Measurements from ENCODE around the gene FAM234B.

DNA sequence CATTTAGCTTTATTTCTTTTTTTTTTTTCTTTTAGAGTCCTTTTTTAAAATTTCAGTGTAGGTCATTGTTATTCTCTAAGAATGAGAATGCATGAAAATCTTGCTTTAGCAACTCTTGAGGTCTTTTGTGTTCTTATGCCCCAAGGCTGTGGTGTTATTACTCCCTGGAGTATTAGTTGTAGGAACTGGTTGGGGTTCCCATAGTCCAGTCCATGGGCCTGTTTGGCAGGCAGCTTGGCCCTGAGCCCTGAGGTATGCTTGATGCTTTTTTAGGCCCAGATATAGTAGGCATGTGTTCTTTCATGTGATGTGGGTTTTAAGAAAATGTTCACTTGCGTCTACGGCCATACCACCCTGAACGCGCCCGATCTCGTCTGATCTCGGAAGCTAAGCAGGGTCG is 1.6 kb downstream of the FAM234B start:
- no peak for TF ChIP-seq CTCF (IDR thresholded peaks at IDR 0.05)
- no peak for TF ChIP-seq POLR2A (IDR thresholded peaks at IDR 0.05)
